DND-41 (cell line): ENCODE data around the gene NR3C1.

Experiments
- ATAC-seq: fragments of 200-7000 bp; cut with Tn5 transposase; 3 replicates; pipeline ENCODE4 v1.9.1; 2021; ENCODE audit warnings: low read depth; ENCODE audit not compliant: insufficient read depth
- DNase-seq: peaks from one replicate; pipeline ENCODE4 v3.0.0-alpha.2; 2020
- H2AFZ ChIP-seq: 2 replicates; pipeline ENCODE4 v1.6.0; 2012; ENCODE audit warnings: low read depth, low read length
- H3K27ac ChIP-seq: 2 replicates; pipeline ENCODE4 v1.5.1; 2012; ENCODE audit warnings: low read length, inconsistent platforms
- H3K27me3 ChIP-seq: fragments of 200-600 bp; sonication (generic); 2 replicates; pipeline ENCODE4 v1.6.0; 2012; ENCODE audit warnings: low read length, mild to moderate bottlenecking, inconsistent platforms; ENCODE audit not compliant: insufficient read depth, poor library complexity
- H3K36me3 ChIP-seq: 2 replicates; pipeline ENCODE4 v1.5.1; 2012; ENCODE audit warnings: low read length, inconsistent platforms; ENCODE audit not compliant: insufficient read depth
- H3K4me1 ChIP-seq: 2 replicates; pipeline ENCODE4 v1.5.1; 2012; ENCODE audit warnings: mild to moderate bottlenecking, low read length; ENCODE audit not compliant: insufficient read depth
- H3K4me2 ChIP-seq: 2 replicates; pipeline ENCODE4 v1.6.0; 2012; ENCODE audit warnings: mild to moderate bottlenecking, moderate library complexity, low read length, inconsistent platforms; ENCODE audit not compliant: insufficient read depth
- H3K4me3 ChIP-seq, 2 experiments: fragments of 200-600 bp in 1 of 2; shearing (Covaris generic) in 1 of 2; 2 replicates each; pipeline ENCODE4 v1.5.1; 2012 to 2016; ENCODE audit warnings: inconsistent platforms in 2 of 2, low read length in 2 of 2, mild to moderate bottlenecking in 2 of 2, low read depth in 1 of 2, moderate library complexity in 1 of 2
- H3K79me2 ChIP-seq: 2 replicates; pipeline ENCODE4 v1.6.0; 2012; ENCODE audit warnings: low read length, inconsistent platforms; ENCODE audit not compliant: insufficient read depth
- H3K9ac ChIP-seq: 2 replicates; pipeline ENCODE4 v1.6.0; 2012; ENCODE audit warnings: low read depth, mild to moderate bottlenecking, inconsistent platforms, low read length, moderate library complexity
- H3K9me3 ChIP-seq: 2 replicates; pipeline ENCODE4 v1.5.1; 2012; ENCODE audit warnings: low read length, moderate library complexity, mild to moderate bottlenecking, inconsistent platforms; ENCODE audit not compliant: insufficient read depth, severe bottlenecking
- H4K20me1 ChIP-seq: 2 replicates; pipeline ENCODE4 v1.6.0; 2012; ENCODE audit warnings: low read length; ENCODE audit not compliant: insufficient read depth
- CTCF ChIP-seq: IDR thresholded peaks from 2 replicates; pipeline ENCODE4 v1.5.1; 2012; ENCODE audit warnings: borderline replicate concordance, low read length, moderate library complexity, mild to moderate bottlenecking; ENCODE audit not compliant: poor library complexity, severe bottlenecking; ENCODE audit errors: extremely low read depth
- EZH2 ChIP-seq: IDR thresholded peaks from 3 replicates; pipeline ENCODE4 v1.6.1; 2012; ENCODE audit warnings: borderline replicate concordance, low read depth, mild to moderate bottlenecking, moderate library complexity, low read length, inconsistent platforms; ENCODE audit not compliant: severe bottlenecking

The NR3C1 gene

GRCh38 chr5:143239882-143240518 lies 163.5 kb downstream of the NR3C1 start:
- Histone ChIP-seq H3K9ac (no peak overlapping the region), H3K36me3 (no peaks in the 10 kb centered on the region), H3K27me3 (no peaks in the 10 kb centered on the region), H3K4me1 (no peaks in the 10 kb centered on the region), H3K79me2 (no peaks in the 10 kb centered on the region), H3K27ac (no peak overlapping the region), H3K4me3 (no peak overlapping the region), H3K4me2 (no peak overlapping the region), H3K9me3 (no peaks in the 10 kb centered on the region), H4K20me1 (no peaks in the 10 kb centered on the region), H2AFZ (no peak overlapping the region)
- TF ChIP-seq EZH2 (no peak), CTCF (no peak)
- DNase-seq (no peak), ATAC-seq (no peak)

- Histone ChIP-seq H4K20me1 (no peaks in the 10 kb centered on the region), H3K4me2 (no peak overlapping the region), H3K27ac (no peak overlapping the region), H3K9me3 (no peaks in the 10 kb centered on the region), H3K79me2 (no peaks in the 10 kb centered on the region), H3K4me1 (no peaks in the 10 kb centered on the region), H3K4me3 (no peak overlapping the region), H3K27me3 (no peaks in the 10 kb centered on the region), H2AFZ (no peak overlapping the region), H3K36me3 (no peaks in the 10 kb centered on the region), H3K9ac (no peak overlapping the region)
- no peak for DNase-seq
- TF ChIP-seq EZH2, result no peak
- TF ChIP-seq CTCF, result no peak
- no peak for ATAC-seq
These were observed 164.9 kb downstream of the NR3C1 start for GRCh38 chr5:143238620-143239019.

- H2AFZ ChIP-seq, result no peak overlapping the region
- no peak overlapping the region for H3K9ac ChIP-seq
- no peak overlapping the region for H3K27ac ChIP-seq
- H3K9me3 ChIP-seq, result no peaks in the 10 kb centered on the region
- ATAC-seq (no peak), DNase-seq (no peak)
- no peaks in the 10 kb centered on the region for H3K79me2 ChIP-seq
- H4K20me1 ChIP-seq, result no peaks in the 10 kb centered on the region
- no peaks in the 10 kb centered on the region for H3K4me1 ChIP-seq
- H3K4me3 ChIP-seq, result no peak overlapping the region
- H3K4me2 ChIP-seq, result no peak overlapping the region
- no peaks in the 10 kb centered on the region for H3K36me3 ChIP-seq
- TF ChIP-seq CTCF (no peak), EZH2 (no peak)
- no peaks in the 10 kb centered on the region for H3K27me3 ChIP-seq
These were observed 165.8 kb downstream of the NR3C1 start for GRCh38 chr5:143237664-143238063.
